KOPT-K1 (cell line): ENCODE data around the gene ADAM10.

Experiments used
- H3K27ac ChIP-seq: fragments of 200-600 bp; sonication (generic); 2 replicates; pipeline ENCODE4 v1.5.1; 2016; ENCODE audit warnings: antibody characterized with exemption, mild to moderate bottlenecking, low read depth, low read length; ENCODE audit not compliant: poor library complexity, severe bottlenecking
- H3K36me3 ChIP-seq: fragments of 200-600 bp; sonication (generic); 2 replicates; pipeline ENCODE4 v1.5.1; 2017; ENCODE audit warnings: antibody characterized with exemption, mild to moderate bottlenecking, low read length, moderate library complexity; ENCODE audit not compliant: insufficient read depth
- H3K9me3 ChIP-seq: fragments of 200-600 bp; sonication (generic); 2 replicates; pipeline ENCODE4 v1.5.1; 2017; ENCODE audit warnings: antibody characterized with exemption, low read length, mild to moderate bottlenecking; ENCODE audit not compliant: insufficient read depth, poor library complexity, severe bottlenecking

ADAM10 gene

DNA sequence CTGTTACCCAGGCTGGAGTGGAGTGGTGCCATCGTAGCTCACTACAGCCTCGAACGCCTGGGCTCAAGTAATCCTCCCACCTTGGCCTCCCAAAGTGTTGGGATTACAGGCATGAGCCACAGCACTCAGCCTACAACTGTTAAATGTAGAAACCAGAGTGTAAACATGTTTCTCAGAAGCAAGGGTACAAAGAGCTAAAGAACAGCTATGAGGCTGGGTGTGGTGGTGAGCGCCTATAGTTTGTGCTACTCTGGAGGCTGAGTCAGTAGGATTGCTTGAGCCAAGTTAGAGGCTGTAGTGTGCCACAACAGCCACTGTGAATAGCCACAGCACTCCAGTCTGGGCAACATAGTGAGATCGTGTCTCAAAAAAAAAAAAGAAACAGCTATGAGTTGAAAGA, 16.8 kb upstream of the ADAM10 start:
- Histone ChIP-seq H3K9me3 (peaks cover 15% of the 10 kb centered on the region), H3K36me3 (no peaks in the 10 kb centered on the region), H3K27ac (no peak overlapping the region)

DNA sequence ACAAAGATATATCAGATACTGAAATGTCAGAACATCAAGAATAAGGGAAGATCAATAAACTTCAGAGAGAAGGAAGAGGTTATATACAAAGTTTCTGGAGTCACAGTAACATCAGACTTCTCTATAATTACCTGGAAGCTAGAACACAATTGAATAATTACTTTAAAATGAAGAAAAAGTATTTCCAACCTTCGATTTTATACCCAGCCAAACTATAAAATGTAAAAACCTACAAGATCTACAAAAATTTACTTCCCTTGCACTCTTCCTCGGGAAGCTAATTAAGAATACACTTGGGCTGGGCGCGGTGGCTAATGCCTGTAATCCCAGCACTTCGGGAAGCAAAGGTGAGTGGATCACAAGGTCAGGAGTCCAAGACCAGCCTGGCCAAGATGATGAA, 15.0 kb upstream of the ADAM10 start:
- H3K27ac ChIP-seq: no peak overlapping the region
- peaks cover 15% of the 10 kb centered on the region for H3K9me3 ChIP-seq
- H3K36me3 ChIP-seq: no peaks in the 10 kb centered on the region

DNA sequence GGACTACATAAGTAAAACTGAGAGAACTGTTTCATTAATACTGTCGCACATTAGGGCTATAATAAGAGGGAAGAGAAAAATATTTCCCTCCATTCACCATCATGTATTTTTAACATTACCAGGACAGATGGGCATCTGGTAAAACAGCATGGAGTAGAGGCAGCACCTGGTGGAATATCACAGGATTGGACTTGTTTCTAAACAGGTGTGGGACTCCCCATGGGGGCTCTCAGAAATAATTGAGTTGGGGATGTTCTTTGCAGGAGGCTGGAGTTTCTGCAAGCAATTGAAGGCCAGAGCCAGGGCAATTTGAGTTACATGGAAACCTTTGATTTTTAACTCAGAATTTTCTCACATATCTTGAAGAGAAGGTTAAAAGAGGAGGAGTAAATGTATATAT, 13.2 kb upstream of the ADAM10 start:
- Histone ChIP-seq H3K9me3 (peaks cover 15% of the 10 kb centered on the region), H3K36me3 (no peaks in the 10 kb centered on the region)

GRCh38 chr15:58762285-58762684, 12.8 kb upstream of the ADAM10 start:
- Histone ChIP-seq H3K36me3 (no peaks in the 10 kb centered on the region), H3K9me3 (peaks cover 15% of the 10 kb centered on the region), H3K27ac (no peak overlapping the region)

More for the DNA sequence above, 13.2 kb upstream of the ADAM10 start:
- no peak overlapping the region for H3K27ac ChIP-seq

DNA sequence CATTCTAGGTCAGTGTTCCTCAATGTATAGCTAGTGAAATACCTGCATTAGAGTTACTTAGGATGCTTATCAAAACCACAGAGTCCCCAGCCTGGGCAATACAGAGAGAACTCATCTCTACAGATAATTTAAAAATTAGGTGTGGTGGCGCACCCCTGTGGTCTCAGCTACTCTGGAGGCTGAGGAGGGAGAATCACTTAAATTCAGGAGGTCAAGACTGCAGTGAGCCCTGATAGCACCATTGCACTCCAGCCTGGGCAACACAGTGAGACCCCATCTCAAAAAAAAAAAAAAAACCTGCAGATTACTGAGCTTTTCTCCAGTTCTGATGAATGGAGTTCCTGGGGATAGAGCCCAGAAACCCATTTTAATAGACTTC, 11.5 kb upstream of the ADAM10 start:
- Histone ChIP-seq H3K9me3 (peaks cover 15% of the 10 kb centered on the region), H3K27ac (no peak overlapping the region)

DNA sequence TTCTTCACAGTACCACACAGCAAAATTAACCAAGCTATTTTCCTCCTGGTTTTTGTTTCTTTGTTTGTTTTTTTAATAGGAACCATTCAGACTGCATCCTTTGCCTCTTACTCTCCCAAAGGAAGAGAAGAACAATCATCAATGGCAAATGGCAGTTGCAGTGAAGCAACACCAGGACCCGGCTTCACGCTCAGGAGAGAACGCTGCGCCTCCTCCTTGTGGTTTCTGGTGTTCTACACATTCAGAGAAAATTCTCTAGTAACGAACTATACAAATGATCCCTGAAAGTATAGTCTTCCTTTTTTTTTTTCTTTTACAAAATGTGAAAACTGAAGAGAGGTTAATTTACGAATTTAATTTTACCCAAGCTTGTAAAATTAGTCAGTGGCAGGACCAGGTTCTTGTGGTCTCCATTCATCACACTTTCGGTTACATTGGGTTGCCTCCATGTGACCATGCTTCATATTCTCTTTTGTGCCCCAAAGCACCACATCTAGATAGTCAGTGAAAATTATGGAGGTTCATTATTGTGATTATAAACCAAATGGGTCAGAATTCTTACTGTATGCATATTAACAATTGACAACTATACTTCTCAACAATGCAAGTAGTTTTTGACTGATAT, 11.0 kb upstream of the ADAM10 start:
- Histone ChIP-seq H3K27ac (no peak overlapping the region), H3K9me3 (peaks cover 15% of the 10 kb centered on the region)

More for the DNA sequence above, 11.5 kb upstream of the ADAM10 start:
- H3K36me3 ChIP-seq: no peaks in the 10 kb centered on the region

DNA sequence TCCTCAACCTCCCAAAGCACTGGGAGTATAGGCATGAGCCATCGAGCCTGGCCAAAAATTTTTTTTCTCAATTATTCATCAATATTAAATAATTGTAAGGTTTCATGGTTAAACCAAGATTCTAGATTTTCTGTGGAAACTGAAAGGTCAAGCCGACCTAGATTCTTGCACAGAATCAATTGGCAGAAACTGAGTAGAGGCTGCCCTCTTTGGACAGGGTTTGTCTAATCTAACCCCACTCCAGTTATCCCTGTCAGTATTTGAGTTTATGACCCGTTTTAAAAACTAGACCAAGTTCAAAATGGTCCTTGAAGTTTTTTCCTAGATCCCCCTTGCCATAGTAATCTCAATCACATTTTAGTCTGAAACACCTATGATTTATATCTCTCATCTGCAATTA, 8.6 kb upstream of the ADAM10 start:
- H3K36me3 ChIP-seq: no peaks in the 10 kb centered on the region
- H3K9me3 ChIP-seq: no peaks in the 10 kb centered on the region
- H3K27ac ChIP-seq: no peak overlapping the region

More for the DNA sequence above, 11.0 kb upstream of the ADAM10 start:
- no peaks in the 10 kb centered on the region for H3K36me3 ChIP-seq

GRCh38 chr15:58755956-58756355, 6.4 kb upstream of the ADAM10 start:
- H3K36me3 ChIP-seq: no peaks in the 10 kb centered on the region
- H3K9me3 ChIP-seq: no peaks in the 10 kb centered on the region
- H3K27ac ChIP-seq: no peak overlapping the region

- Histone ChIP-seq H3K27ac (no peak overlapping the region), H3K36me3 (no peaks in the 10 kb centered on the region)
Measured at GRCh38 chr15:58755350-58755749, 5.8 kb upstream of the ADAM10 start.

GRCh38 chr15:58752716-58753115, 3.2 kb upstream of the ADAM10 start:
- H3K36me3 ChIP-seq: no peaks in the 10 kb centered on the region
- no peaks in the 10 kb centered on the region for H3K9me3 ChIP-seq
- H3K27ac ChIP-seq: no peak overlapping the region

More at GRCh38 chr15:58755350-58755749, 5.8 kb upstream of the ADAM10 start:
- H3K9me3 ChIP-seq: no peaks in the 10 kb centered on the region

DNA sequence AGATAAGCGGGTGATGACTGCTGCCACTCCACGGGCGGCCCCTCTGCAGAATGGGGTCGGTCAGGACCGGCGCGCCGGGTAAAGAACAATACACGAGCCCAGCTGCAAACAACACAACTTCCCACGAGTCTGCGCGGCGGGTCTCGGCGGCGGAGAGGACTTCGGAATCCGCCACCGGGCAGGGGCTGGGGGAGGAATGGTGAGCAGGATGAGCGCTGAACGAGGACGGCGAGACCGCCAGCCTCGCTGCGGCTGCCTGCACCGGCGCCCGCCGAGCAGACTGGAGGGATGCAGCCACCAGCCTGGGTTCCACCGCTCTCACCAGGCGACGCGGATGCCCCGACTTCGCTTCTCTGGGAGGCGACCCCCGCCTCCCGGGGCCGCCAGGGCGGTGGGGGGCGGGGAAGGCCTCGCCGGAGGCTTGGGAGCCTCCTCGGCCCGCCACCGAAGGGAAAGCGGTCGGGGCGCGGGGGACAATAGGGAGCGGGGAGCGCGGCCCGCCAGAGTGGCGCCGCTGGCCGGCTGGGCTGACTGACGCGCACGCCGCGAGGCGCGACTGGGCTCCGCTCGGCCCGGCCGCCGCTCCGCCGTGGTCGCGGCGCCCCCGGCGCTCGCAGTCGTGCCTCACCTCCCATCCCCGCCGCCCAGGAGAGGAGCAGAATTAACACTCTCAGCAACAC, 515 bp downstream of the ADAM10 start:
- Histone ChIP-seq H3K9me3 (no peaks in the 10 kb centered on the region), H3K27ac (peak overlapping the region; percentile 85), H3K36me3 (no peaks in the 10 kb centered on the region)

DNA sequence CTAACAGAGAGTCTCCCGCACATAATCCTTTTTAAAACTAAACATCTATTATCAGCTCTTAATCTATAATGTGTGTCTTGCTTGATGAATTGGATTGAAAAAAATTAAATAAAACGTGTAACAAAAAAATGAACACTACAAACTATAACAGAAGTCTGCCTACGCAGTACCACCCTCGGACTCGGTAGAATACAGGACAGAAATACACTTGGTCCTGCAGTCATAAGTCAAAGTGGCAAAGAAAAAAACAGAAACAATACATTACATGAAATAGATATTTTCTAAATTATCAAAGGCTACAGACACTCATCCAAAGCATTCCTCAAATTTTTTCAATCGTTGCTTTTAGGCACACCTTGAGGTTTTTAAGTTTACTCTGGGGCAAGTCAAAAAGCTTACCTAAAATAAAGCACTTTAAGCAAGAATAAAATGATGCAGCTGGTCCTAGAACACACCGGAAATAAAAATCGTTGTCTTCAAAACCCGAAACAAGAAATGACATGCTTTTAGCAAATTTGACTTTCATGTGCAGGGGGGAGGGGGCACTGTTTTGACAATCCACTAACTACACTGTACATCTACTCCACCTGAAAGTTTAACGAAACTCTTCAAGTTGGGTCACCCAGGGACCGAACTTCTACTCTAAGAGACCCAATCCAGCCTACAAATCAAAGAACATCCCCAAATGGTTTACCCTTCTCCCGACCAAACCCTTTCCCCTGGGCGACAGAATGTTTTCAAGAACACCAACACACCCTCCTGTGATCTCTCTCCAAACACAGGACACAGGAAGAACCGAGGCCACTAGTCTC, 1.3 kb downstream of the ADAM10 start:
- Histone ChIP-seq H3K27ac (peak overlapping the region; percentile 85), H3K36me3 (no peaks in the 10 kb centered on the region), H3K9me3 (no peaks in the 10 kb centered on the region)

DNA sequence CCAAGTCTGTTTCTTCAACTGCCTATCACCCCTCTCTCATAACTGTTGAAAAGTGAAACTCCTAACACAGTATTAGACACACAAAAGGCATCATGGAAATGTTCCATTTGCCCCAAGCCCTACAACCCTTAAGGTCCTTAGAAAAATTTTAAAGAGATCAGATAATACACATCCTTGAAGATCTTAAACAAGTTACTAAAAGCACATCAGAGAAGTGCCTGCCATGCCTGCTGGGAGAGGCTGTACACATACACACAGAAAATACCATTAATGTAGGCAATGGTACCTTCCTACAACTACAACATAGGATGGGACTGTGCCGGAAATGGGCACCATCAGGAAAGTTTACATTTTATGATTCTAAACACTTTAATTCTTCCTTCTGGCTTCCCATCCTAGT, 3.3 kb downstream of the ADAM10 start:
- H3K9me3 ChIP-seq: no peaks in the 10 kb centered on the region
- no peak overlapping the region for H3K27ac ChIP-seq
- H3K36me3 ChIP-seq: no peaks in the 10 kb centered on the region

DNA sequence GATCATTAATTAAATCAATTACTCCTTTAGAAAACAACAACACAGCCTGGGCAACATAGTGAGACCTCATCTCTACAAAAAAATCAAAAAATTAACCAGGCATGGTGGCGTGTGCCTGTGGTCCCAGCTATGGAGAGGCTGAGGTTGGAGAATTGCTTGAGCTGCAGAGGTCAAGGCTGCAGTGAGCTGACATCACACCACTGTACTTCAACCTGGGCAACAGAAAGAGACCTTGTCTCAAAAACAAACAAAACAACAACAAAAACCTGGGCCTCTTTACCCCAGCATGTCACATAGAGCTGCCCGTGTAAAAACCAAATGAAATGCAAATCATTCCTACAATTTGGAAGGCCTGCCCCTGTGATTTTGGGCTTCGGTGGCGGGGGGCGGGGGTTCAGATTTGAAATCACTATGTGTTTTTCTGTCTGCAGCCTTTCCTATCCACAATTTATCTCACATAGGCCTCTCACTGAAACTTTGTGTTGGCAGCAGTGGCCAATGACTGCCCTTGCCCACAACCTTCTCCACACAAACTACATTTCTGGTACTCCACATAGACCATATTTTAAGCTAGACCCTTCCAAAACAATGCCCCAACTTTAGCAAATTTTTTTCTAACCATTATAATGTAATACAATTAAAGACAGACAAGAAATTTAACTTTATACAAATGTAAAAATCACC, 6.5 kb downstream of the ADAM10 start:
- no peaks in the 10 kb centered on the region for H3K9me3 ChIP-seq
- H3K27ac ChIP-seq: no peak overlapping the region
- no peaks in the 10 kb centered on the region for H3K36me3 ChIP-seq
